Measurements from ENCODE around the gene AGPAT4. TPM values are rescaled to one million over a fixed set of nuclear protein-coding genes. Genes with fewer than 3 reads are reported as not detected.

The AGPAT4 gene
- total and polyA plus RNA-seq, 2 experiments from 2014 or later: 3.0 to 3.9 TPM

GRCh38 chr6:161264181-161264580 is 9.7 kb downstream of the AGPAT4 start:
- no peaks in the 10 kb centered on the region for H3K36me3 ChIP-seq (ENCODE audit: low read depth)
- WGBS, 2 experiments (ENCODE audit: low coverage in 1 of 2, low lambda C conversion rate in 2 of 2, missing lambda C conversion rate in 2 of 2): 99 to 100% methylated on average over 5 to 8 of the region's 8 CpGs
- no peaks in the 10 kb centered on the region for H3K4me1 ChIP-seq (ENCODE audit: insufficient read depth)
- no peak overlapping the region for H3K4me2 ChIP-seq (ENCODE audit: unreplicated experiment)
- no peaks in the 10 kb centered on the region for H3K27me3 ChIP-seq (replicated peaks; ENCODE audit: insufficient read depth)
- peaks cover 4% of the 10 kb centered on the region for H3F3A ChIP-seq (ENCODE audit: insufficient read depth)
- H3K9me2 ChIP-seq (ENCODE audit: insufficient read depth): no peaks in the 10 kb centered on the region
- H3K9me3 ChIP-seq (ENCODE audit: low read depth): no peaks in the 10 kb centered on the region
- no peak overlapping the region for H3K4me3 ChIP-seq
- in situ Hi-C loops (cut with MboI): no loop called here
- H4K20me1 ChIP-seq (ENCODE audit: insufficient read depth): no peaks in the 10 kb centered on the region
- no peak overlapping the region for H3K9ac ChIP-seq
- no peak for DNase-seq
- no peak overlapping the region for H3K27ac ChIP-seq
- H3K79me2 ChIP-seq (ENCODE audit: insufficient read depth): peaks cover 25% of the 10 kb centered on the region
- H2AFZ ChIP-seq: no peak overlapping the region
- TF ChIP-seq EZH2 (IDR thresholded peaks at IDR 0.05; ENCODE audit: insufficient read depth, poor library complexity, severe bottlenecking) (no peak), EZH2phosphoT487 (IDR thresholded peaks at IDR 0.05; ENCODE audit: insufficient read depth, low read depth) (no peak)

- H3K9me2 ChIP-seq (ENCODE audit: insufficient read depth): no peaks in the 10 kb centered on the region
- in situ Hi-C loops (cut with MboI): no loop called here
- H3K79me2 ChIP-seq (ENCODE audit: insufficient read depth): peaks cover 12% of the 10 kb centered on the region; the same call in 1 of the 2 replicates
- TF ChIP-seq EZH2 (IDR thresholded peaks at IDR 0.05; ENCODE audit: insufficient read depth, poor library complexity, severe bottlenecking) (no peak), EZH2phosphoT487 (IDR thresholded peaks at IDR 0.05; ENCODE audit: insufficient read depth, low read depth) (no peak)
- no peak overlapping the region for H2AFZ ChIP-seq
- H3K27me3 ChIP-seq (replicated peaks; ENCODE audit: insufficient read depth): no peaks in the 10 kb centered on the region
- H4K20me1 ChIP-seq (ENCODE audit: insufficient read depth): no peaks in the 10 kb centered on the region
- H3K4me2 ChIP-seq (ENCODE audit: unreplicated experiment): no peak overlapping the region
- no peak for DNase-seq
- H3K36me3 ChIP-seq (ENCODE audit: low read depth): no peaks in the 10 kb centered on the region
- no peak overlapping the region for H3K4me3 ChIP-seq
- H3K9ac ChIP-seq: no peak overlapping the region
- WGBS, 2 experiments (ENCODE audit: low coverage in 1 of 2, low lambda C conversion rate in 2 of 2, missing lambda C conversion rate in 2 of 2): 93 to 94% methylated on average over 3 of the region's 3 CpGs
- peaks cover 16% of the 10 kb centered on the region for H3K4me1 ChIP-seq (ENCODE audit: insufficient read depth)
- peaks cover 26% of the 10 kb centered on the region for H3F3A ChIP-seq (ENCODE audit: insufficient read depth)
- no peaks in the 10 kb centered on the region for H3K9me3 ChIP-seq (ENCODE audit: low read depth)
- no peak overlapping the region for H3K27ac ChIP-seq
These were observed 12.0 kb downstream of the AGPAT4 start for GRCh38 chr6:161261816-161262215.

GRCh38 chr6:161261325-161261724 is 12.5 kb downstream of the AGPAT4 start:
- in situ Hi-C loops (cut with MboI): no loop called here
- H3K4me3 ChIP-seq: no peak overlapping the region
- peaks cover 16% of the 10 kb centered on the region for H3K4me1 ChIP-seq (ENCODE audit: insufficient read depth)
- WGBS, 2 experiments (ENCODE audit: low coverage in 1 of 2, low lambda C conversion rate in 2 of 2, missing lambda C conversion rate in 2 of 2): 62 to 72% methylated on average over 8 of the region's 8 CpGs
- peaks cover 12% of the 10 kb centered on the region for H3K79me2 ChIP-seq (ENCODE audit: insufficient read depth)
- peak; percentile 59 for DNase-seq
- H4K20me1 ChIP-seq (ENCODE audit: insufficient read depth): no peaks in the 10 kb centered on the region
- H3K4me2 ChIP-seq (ENCODE audit: unreplicated experiment): no peak overlapping the region
- H3K27ac ChIP-seq: no peak overlapping the region
- no peaks in the 10 kb centered on the region for H3K9me2 ChIP-seq (ENCODE audit: insufficient read depth)
- no peaks in the 10 kb centered on the region for H3K36me3 ChIP-seq (ENCODE audit: low read depth)
- H3K9ac ChIP-seq: no peak overlapping the region
- TF ChIP-seq EZH2phosphoT487 (IDR thresholded peaks at IDR 0.05; ENCODE audit: insufficient read depth, low read depth): no peak
- no peak for TF ChIP-seq EZH2 (IDR thresholded peaks at IDR 0.05; ENCODE audit: insufficient read depth, poor library complexity, severe bottlenecking)
- H3K9me3 ChIP-seq (ENCODE audit: low read depth): no peaks in the 10 kb centered on the region
- no peaks in the 10 kb centered on the region for H3K27me3 ChIP-seq (replicated peaks; ENCODE audit: insufficient read depth)
- no peak overlapping the region for H2AFZ ChIP-seq
- peaks cover 27% of the 10 kb centered on the region for H3F3A ChIP-seq (ENCODE audit: insufficient read depth)

GRCh38 chr6:161259302-161259701 is 14.6 kb downstream of the AGPAT4 start:
- Histone ChIP-seq H3K4me3 (no peak overlapping the region), H3K27me3 (replicated peaks; ENCODE audit: insufficient read depth) (no peaks in the 10 kb centered on the region), H4K20me1 (ENCODE audit: insufficient read depth) (no peaks in the 10 kb centered on the region), H3K36me3 (ENCODE audit: low read depth) (no peaks in the 10 kb centered on the region), H3K9ac (no peak overlapping the region), H3K79me2 (ENCODE audit: insufficient read depth) (peaks cover 31% of the 10 kb centered on the region), H2AFZ (no peak overlapping the region), H3K4me2 (ENCODE audit: unreplicated experiment) (no peak overlapping the region), H3K27ac (no peak overlapping the region), H3K4me1 (ENCODE audit: insufficient read depth) (peaks cover 23% of the 10 kb centered on the region), H3K9me2 (ENCODE audit: insufficient read depth) (no peaks in the 10 kb centered on the region), H3F3A (ENCODE audit: insufficient read depth) (peaks cover 27% of the 10 kb centered on the region), H3K9me3 (ENCODE audit: low read depth) (no peaks in the 10 kb centered on the region)
- in situ Hi-C loops (cut with MboI): no loop called here
- TF ChIP-seq EZH2 (IDR thresholded peaks at IDR 0.05; ENCODE audit: insufficient read depth, poor library complexity, severe bottlenecking) (no peak), EZH2phosphoT487 (IDR thresholded peaks at IDR 0.05; ENCODE audit: insufficient read depth, low read depth) (no peak)
- no peak for DNase-seq
- 93 to 97% methylated on average over 8 of the region's 8 CpGs for WGBS, 2 experiments (ENCODE audit: low coverage in 1 of 2, low lambda C conversion rate in 2 of 2, missing lambda C conversion rate in 2 of 2)

All from GM23248 (cell line).